Astrocyte (in vitro differentiated cells and primary cell): ENCODE data around the gene TRAF3IP1. TPM values are rescaled to one million over a fixed set of nuclear protein-coding genes. Genes with fewer than 3 reads are reported as not detected.
"Not testable (repeated sequence)": the region's sequence is repeated elsewhere in the genome, so short reads cannot be mapped to it uniquely, and the experiment has no call there.

Experiments used
- DNase-seq: peaks from one replicate; pipeline ENCODE4 v3.0.0-alpha.2; 2010; ENCODE audit warnings: low read depth
- FAIRE-seq: peaks from 2 replicates; lab custom pipeline; 2011; peaks lifted over from hg19 to GRCh38; lab: Jason Lieb, UNC
- H2AFZ ChIP-seq: 2 replicates; pipeline ENCODE4 v1.6.0; 2012; ENCODE audit warnings: low read depth, low read length, inconsistent platforms
- H3K27ac ChIP-seq: 2 replicates; pipeline ENCODE4 v1.5.1; 2011; ENCODE audit warnings: low read depth, low read length, inconsistent platforms
- H3K27me3 ChIP-seq: 2 replicates; pipeline ENCODE4 v1.6.0; 2011; ENCODE audit warnings: low read length, inconsistent platforms; ENCODE audit not compliant: insufficient read depth
- H3K36me3 ChIP-seq: 2 replicates; pipeline ENCODE4 v1.5.1; 2011; ENCODE audit warnings: low read length, inconsistent platforms; ENCODE audit not compliant: insufficient read depth
- H3K4me1 ChIP-seq: 2 replicates; pipeline ENCODE4 v1.5.1; 2011; ENCODE audit warnings: low read length, inconsistent platforms; ENCODE audit not compliant: insufficient read depth
- H3K4me2 ChIP-seq: 2 replicates; pipeline ENCODE4 v1.6.0; 2012; ENCODE audit warnings: low read length, inconsistent platforms
- H3K4me3 ChIP-seq: 2 replicates; pipeline ENCODE4 v1.5.1; 2011; ENCODE audit warnings: low read depth, mild to moderate bottlenecking, low read length, inconsistent platforms; ENCODE audit not compliant: insufficient read depth
- H3K79me2 ChIP-seq: 2 replicates; pipeline ENCODE4 v1.6.0; 2012; ENCODE audit warnings: mild to moderate bottlenecking, low read length, inconsistent platforms; ENCODE audit not compliant: insufficient read depth
- H3K9ac ChIP-seq: 2 replicates; pipeline ENCODE4 v1.6.0; 2012; ENCODE audit warnings: mild to moderate bottlenecking, low read length, inconsistent platforms
- H3K9me3 ChIP-seq: 2 replicates; pipeline ENCODE4 v1.5.1; 2012; ENCODE audit warnings: low read depth, mild to moderate bottlenecking, low read length, inconsistent platforms; ENCODE audit not compliant: insufficient read depth
- H4K20me1 ChIP-seq: 2 replicates; pipeline ENCODE4 v1.6.0; 2012; ENCODE audit warnings: low read length, inconsistent platforms; ENCODE audit not compliant: insufficient read depth
- H3K27ac Mint-ChIP-seq: one replicate; pipeline ENCODE4 v1.8.0; 2021; ENCODE audit warnings: mild to moderate bottlenecking, mixed read lengths; ENCODE audit not compliant: unreplicated experiment
- H3K27me3 Mint-ChIP-seq: one replicate; pipeline ENCODE4 v1.8.0; 2021; ENCODE audit warnings: low read depth, mixed read lengths; ENCODE audit not compliant: unreplicated experiment
- H3K36me3 Mint-ChIP-seq: one replicate; pipeline ENCODE4 v1.8.0; 2021; ENCODE audit warnings: low read depth, mixed read lengths; ENCODE audit not compliant: unreplicated experiment
- H3K4me1 Mint-ChIP-seq: one replicate; pipeline ENCODE4 v1.8.0; 2021; ENCODE audit warnings: low read depth, mixed read lengths; ENCODE audit not compliant: unreplicated experiment
- H3K4me3 Mint-ChIP-seq: one replicate; pipeline ENCODE4 v1.8.0; 2021; ENCODE audit warnings: mild to moderate bottlenecking, moderate library complexity, mixed read lengths; ENCODE audit not compliant: unreplicated experiment
- H3K9me3 Mint-ChIP-seq: one replicate; pipeline ENCODE4 v1.8.0; 2021; ENCODE audit warnings: mild to moderate bottlenecking, mixed read lengths; ENCODE audit not compliant: unreplicated experiment
- EZH2 ChIP-seq: IDR thresholded peaks from 2 replicates; pipeline ENCODE4 v1.6.1; 2012; ENCODE audit warnings: mild to moderate bottlenecking, low read length, inconsistent platforms; ENCODE audit not compliant: insufficient read depth
- total RNA-seq: library from RNA; stranded (reverse); gene quantifications from 2 replicates; pipeline ENCODE4 v1.2.1, GENCODE V29; 2021
- TF ChIP-seq, protein P1 (sequence below): IDR thresholded peaks from 2 replicates; pipeline ENCODE4 v1.5.1; 2011; ENCODE audit warnings: low read depth, mild to moderate bottlenecking, inconsistent platforms, low read length, moderate library complexity; ENCODE audit not compliant: insufficient read depth

TRAF3IP1 gene
- total RNA-seq, 1 donor from 2014 or later, result 19.6 TPM

GRCh38 chr2:238305965-238306671, 14.2 kb upstream of the TRAF3IP1 start:
- TF ChIP-seq EZH2, result no peak
- TF ChIP-seq, protein P1, sequence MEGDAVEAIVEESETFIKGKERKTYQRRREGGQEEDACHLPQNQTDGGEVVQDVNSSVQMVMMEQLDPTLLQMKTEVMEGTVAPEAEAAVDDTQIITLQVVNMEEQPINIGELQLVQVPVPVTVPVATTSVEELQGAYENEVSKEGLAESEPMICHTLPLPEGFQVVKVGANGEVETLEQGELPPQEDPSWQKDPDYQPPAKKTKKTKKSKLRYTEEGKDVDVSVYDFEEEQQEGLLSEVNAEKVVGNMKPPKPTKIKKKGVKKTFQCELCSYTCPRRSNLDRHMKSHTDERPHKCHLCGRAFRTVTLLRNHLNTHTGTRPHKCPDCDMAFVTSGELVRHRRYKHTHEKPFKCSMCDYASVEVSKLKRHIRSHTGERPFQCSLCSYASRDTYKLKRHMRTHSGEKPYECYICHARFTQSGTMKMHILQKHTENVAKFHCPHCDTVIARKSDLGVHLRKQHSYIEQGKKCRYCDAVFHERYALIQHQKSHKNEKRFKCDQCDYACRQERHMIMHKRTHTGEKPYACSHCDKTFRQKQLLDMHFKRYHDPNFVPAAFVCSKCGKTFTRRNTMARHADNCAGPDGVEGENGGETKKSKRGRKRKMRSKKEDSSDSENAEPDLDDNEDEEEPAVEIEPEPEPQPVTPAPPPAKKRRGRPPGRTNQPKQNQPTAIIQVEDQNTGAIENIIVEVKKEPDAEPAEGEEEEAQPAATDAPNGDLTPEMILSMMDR, result no peak
- no peak for FAIRE-seq
- Mint-ChIP-seq H3K9me3 (no peaks in the 10 kb centered on the region), H3K4me1 (no peaks in the 10 kb centered on the region), H3K27me3 (peaks cover 28% of the 10 kb centered on the region), H3K4me3 (no peak overlapping the region), H3K36me3 (no peaks in the 10 kb centered on the region), H3K27ac (no peak overlapping the region)
- H3K4me2 ChIP-seq, result no peak overlapping the region
- no peaks in the 10 kb centered on the region for H3K79me2 ChIP-seq
- H4K20me1 ChIP-seq, result no peaks in the 10 kb centered on the region
- no peak overlapping the region for H3K27ac ChIP-seq
- H3K9me3 ChIP-seq, result no peaks in the 10 kb centered on the region
- no peaks in the 10 kb centered on the region for H3K36me3 ChIP-seq
- no peak overlapping the region for H2AFZ ChIP-seq
- DNase-seq, result no peak
- no peaks in the 10 kb centered on the region for H3K4me1 ChIP-seq
- no peak overlapping the region for H3K9ac ChIP-seq
- H3K27me3 ChIP-seq, result peaks cover 3% of the 10 kb centered on the region
- no peak overlapping the region for H3K4me3 ChIP-seq

DNA sequence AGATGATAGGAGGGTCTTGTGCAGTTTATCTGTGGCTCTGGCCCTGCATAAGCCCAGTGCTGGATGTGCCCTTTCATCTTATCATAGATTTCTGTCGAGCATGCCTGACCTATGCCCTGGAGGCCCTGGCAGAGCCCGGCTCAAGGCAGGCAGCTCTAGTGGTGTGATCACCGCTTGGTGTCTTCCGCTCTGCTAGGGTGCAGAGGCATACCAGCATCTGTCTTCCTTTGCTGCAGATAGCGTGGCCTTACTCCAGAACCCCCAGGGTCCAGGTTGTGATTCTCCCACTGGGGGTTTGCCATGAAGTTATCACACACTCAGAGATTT, 13.7 kb upstream of the TRAF3IP1 start:
- Mint-ChIP-seq H3K9me3 (no peaks in the 10 kb centered on the region), H3K27me3 (peaks cover 30% of the 10 kb centered on the region), H3K36me3 (no peaks in the 10 kb centered on the region), H3K27ac (no peak overlapping the region), H3K4me3 (no peak overlapping the region), H3K4me1 (no peaks in the 10 kb centered on the region)
- Histone ChIP-seq H4K20me1 (no peaks in the 10 kb centered on the region), H3K4me2 (no peak overlapping the region), H2AFZ (no peak overlapping the region), H3K9me3 (no peaks in the 10 kb centered on the region), H3K9ac (no peak overlapping the region), H3K27me3 (peaks cover 3% of the 10 kb centered on the region), H3K79me2 (no peaks in the 10 kb centered on the region), H3K4me3 (no peak overlapping the region), H3K4me1 (no peaks in the 10 kb centered on the region), H3K36me3 (no peaks in the 10 kb centered on the region), H3K27ac (no peak overlapping the region)
- DNase-seq, result no peak
- FAIRE-seq, result no peak
- TF ChIP-seq, protein P1, result no peak
- no peak for TF ChIP-seq EZH2

GRCh38 chr2:238308177-238308576, 12.1 kb upstream of the TRAF3IP1 start:
- no peak for DNase-seq
- H3K36me3 Mint-ChIP-seq, result no peaks in the 10 kb centered on the region

DNA sequence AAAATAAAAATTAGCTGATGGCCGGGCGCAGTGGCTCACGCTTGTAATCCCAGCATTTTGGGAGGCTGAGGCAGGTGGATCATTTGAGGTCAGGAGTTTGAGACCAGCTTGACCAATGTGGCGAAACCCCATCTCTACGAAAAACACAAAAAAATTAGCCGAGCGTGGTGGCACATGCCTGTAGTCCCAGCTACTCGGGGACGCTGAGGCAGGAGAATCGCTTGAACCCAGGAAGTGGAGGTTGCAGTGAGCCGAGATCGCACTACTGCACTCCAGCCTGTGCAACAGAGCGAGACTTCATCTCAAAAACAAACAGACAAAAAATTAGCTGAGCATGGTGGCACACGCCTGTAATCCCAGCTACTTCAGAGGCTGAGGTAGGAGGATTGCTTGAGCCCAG, 9.6 kb upstream of the TRAF3IP1 start:
- H3K9me3 ChIP-seq, H3K4me1 Mint-ChIP-seq, DNase-seq, H3K9me3 Mint-ChIP-seq, H3K4me1 ChIP-seq, H2AFZ ChIP-seq, H3K27ac ChIP-seq, H4K20me1 ChIP-seq, H3K4me3 Mint-ChIP-seq, H3K27ac Mint-ChIP-seq, FAIRE-seq, H3K79me2 ChIP-seq, H3K4me3 ChIP-seq, H3K27me3 ChIP-seq, H3K9ac ChIP-seq, H3K36me3 ChIP-seq, H3K4me2 ChIP-seq, H3K36me3 Mint-ChIP-seq: not testable (repeated sequence)
- peaks cover 23% of the 10 kb centered on the region for H3K27me3 Mint-ChIP-seq

More at GRCh38 chr2:238308177-238308576, 12.1 kb upstream of the TRAF3IP1 start:
- no peaks in the 10 kb centered on the region for H3K4me1 Mint-ChIP-seq
- Histone ChIP-seq H3K79me2 (no peaks in the 10 kb centered on the region), H3K9ac (no peak overlapping the region), H4K20me1 (no peaks in the 10 kb centered on the region), H3K9me3 (no peaks in the 10 kb centered on the region), H3K4me1 (no peaks in the 10 kb centered on the region), H3K27ac (no peak overlapping the region), H3K4me2 (no peak overlapping the region), H3K4me3 (no peak overlapping the region), H3K27me3 (peaks cover 3% of the 10 kb centered on the region), H3K36me3 (no peaks in the 10 kb centered on the region), H2AFZ (no peak overlapping the region)
- H3K4me3 Mint-ChIP-seq, result no peak overlapping the region
- no peak overlapping the region for H3K27ac Mint-ChIP-seq
- no peaks in the 10 kb centered on the region for H3K9me3 Mint-ChIP-seq
- peaks cover 31% of the 10 kb centered on the region for H3K27me3 Mint-ChIP-seq
- FAIRE-seq, result no peak
- no peak for TF ChIP-seq EZH2
- TF ChIP-seq, protein P1, result no peak
